GM19099 (cell line): ENCODE data around the gene NRCAM.

Source experiments
- POLR2A ChIP-seq: IDR thresholded peaks from 3 replicates; pipeline ENCODE4 v1.6.1; 2011; ENCODE audit warnings: low read depth; ENCODE audit not compliant: insufficient read length; ENCODE audit errors: extremely low read depth

Gene NRCAM

DNA sequence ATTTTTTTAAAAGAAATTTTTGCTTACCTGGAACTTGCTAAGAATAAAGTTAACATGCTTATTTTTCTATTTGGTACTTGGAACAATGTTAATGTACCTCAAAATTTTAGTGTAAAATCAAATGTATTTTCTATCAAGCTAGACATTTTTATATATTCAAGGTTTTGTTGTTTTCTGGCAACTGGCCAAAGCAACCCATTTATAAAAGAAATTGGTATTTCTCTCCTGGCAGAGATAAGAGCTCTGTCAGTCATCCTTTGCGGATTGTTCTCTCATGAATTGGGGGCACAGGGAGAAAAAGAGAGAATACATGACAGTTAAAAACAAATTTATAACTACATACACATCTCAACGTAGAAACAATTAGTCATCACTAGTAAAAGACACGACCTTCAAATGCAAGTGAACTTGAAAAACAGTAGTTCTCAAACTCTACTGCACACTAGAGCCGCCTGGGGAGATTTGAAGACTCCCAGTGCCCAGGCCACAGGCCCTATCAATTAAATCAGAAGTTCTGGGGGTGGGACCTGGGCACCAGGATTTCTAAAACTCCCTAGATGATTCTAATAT is 173.7 kb downstream of the NRCAM start:
- no peak for TF ChIP-seq POLR2A

DNA sequence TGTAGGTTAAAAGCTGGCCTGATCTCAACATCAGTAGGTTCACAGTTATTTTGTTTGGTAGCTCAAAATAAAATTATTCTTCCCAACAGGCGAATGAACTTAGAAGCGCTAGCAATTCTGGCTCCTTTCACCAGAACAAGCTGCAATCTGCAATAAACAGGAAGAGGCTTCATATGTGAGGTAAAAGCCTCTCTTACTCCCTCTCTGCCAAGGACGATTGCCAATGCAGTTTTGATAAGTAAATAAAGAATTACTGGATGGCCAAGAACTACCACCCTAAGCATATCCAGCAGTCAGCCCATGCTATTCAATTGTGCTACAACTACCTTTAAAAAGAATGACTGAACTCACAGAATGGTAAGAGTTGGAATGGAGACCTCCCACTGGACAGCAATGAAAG is 176.1 kb downstream of the NRCAM start:
- TF ChIP-seq POLR2A, result no peak

DNA sequence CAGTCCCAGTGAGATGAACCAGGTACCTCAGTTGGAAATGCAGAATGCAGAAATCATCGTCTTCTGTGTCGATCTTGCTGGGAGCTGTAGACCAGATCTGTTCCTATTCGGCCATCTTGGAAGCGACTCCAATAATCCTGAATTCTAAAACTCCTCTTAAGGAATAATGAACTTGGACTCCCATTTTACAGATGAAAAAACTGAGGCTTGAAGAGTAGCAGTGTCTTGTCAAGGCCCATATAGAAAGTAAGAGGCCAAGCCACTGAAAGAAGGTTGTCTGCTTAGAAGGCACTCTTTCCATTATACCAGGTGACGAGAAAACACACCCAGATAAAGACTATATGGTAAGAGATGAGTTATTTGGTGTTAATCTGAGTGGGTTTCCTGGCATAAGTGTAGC is 177.5 kb downstream of the NRCAM start:
- TF ChIP-seq POLR2A, result no peak

DNA sequence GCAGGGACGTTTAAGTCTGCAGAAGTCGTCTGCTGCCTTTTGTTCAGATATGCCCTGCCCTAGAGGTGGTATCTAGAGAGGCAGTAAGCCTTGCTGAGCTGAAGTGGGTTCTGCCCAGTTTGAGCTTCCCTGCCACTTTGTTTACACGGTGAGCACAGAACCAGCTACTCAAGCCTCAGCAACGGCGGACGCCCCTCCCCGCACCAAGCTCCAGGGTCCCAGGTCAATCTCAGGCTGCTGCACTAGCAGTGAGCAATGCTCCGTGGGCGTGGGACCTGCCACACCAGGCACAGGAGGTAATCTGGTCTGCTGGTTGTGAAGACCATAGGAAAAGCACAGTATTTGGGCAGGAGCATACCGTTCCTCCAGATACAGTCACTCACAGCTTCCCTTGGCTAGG is 178.0 kb downstream of the NRCAM start:
- no peak for TF ChIP-seq POLR2A

DNA sequence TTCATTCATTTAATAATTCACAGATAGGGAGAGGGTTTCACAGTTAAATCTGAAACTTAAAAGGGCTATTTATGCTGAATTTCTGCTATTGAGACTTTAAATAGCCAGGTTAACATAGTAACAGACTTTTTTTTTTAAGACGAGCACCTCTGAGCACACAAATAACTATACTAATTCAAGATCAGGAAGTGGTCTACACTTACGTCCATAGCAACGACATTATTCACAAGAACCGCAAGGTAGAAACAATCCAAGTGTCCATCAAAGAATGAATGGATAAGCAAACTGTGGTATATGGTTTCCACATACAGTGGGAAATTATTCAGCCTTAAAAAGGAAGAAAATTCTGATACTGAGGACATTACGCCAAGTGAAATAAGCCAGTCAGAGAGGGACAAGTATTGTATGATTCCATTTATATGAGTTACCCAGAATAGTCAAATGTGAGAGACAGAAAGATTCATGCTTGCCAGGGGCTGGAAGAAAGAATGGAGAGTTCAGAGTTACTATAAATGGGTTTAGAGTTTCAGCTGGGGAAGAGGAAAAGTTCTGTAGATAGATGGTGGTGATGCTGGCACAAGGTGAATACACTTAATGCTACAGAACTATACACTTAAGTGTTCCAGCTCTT is 185.7 kb downstream of the NRCAM start:
- TF ChIP-seq POLR2A, result no peak

DNA sequence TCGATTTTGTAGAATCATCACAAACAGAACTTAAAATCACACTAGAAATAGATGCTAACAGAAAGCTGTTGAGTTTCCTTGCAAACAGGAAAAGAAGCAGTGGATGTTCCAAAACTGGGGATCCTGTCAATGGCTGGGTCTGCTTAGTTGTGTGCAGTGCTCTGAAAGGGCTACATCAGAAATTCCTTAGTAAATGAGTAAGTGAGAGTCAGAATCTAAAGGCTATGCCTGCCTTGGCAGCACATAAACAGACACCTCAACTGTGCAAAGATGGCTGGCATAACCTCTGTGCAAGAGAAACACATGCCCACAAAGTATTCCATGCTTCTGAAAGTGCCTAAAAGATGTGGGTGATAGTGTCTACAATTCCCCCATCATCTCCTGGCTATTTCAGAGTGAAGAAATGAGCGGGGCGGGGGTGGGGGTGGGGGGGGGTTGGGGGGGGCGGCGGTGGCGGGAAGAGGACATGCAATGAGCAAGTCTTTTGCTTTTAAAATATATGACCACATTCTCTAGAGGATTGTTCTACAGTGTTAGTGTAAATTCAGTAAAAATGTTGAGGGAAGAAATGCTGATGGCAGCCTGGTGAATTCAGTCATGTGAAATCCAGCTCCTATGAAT is 187.9 kb downstream of the NRCAM start:
- TF ChIP-seq POLR2A, result no peak

DNA sequence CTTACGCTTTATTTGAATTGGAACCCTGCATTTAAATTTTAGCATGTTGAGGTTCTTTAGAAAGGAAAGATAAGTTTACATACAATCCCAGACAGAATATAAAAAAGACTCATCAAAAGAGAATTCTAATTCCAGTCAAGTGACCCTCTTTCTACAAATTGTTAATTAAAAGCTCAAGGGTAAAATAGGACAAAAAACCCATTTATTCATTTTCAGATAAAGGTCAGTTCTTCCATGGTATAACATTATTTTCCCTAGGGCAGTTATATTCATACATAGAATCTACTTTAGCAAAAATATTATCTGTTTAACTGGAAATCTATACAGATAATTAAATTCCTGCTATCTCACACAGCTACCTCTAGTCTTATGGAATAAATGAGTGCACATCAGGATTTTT is 188.6 kb downstream of the NRCAM start:
- no peak for TF ChIP-seq POLR2A

DNA sequence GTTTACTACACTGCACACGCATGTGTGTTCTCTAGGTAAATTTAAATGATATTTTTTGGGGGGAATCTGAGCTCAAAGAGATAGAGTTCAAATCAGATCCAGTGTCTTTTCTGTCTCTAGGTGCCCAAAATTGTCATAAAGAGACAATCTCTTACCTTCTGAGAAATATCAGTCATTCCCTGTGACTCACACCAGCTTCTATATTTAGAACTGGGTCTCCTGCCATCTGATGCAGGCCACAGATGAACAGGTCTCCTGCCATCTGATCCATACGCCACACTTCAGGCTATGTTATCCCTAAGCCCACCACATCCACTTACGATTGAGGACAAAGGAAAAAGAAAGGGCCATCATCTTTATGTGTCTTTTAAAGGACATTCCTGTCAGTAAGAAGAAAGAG is 189.7 kb downstream of the NRCAM start:
- no peak for TF ChIP-seq POLR2A

DNA sequence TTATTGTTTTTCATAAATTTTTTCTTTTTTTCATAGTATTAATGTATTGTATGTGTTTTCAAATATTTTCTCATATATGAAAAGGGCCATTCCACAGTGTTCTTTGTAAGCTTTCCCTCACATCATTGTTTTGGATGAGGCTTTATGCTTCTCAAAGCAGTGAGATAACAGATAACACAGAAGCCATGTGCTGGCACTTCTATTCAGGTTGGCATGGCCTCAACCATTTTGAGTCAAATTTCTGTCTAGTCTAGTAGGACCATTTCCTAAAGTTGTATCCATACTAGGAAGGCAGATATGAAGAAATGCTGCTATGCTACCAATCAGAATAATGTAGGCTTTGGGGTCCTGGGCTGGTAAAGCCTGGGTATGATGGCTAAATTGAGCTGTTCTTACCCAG is 190.2 kb downstream of the NRCAM start:
- no peak for TF ChIP-seq POLR2A

DNA sequence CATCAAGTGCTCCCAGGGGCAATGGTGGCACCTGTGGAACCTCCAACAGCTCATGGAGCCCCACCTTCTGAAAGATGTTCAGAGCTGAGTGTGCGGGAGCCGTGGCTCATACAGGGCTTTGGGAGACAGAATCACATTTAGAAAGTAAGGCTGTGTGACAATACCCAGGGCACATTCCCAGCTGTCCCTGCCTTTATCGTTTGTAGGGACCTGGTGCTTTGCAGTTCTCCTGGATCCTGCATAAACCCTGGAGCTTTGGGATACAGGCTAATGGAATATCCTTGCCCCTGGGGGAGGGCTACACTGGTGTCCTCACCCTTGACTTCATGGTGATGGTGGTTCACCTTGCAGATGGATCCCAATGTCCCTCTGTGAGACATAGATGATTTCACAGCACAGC is 191.2 kb downstream of the NRCAM start:
- no peak for TF ChIP-seq POLR2A

DNA sequence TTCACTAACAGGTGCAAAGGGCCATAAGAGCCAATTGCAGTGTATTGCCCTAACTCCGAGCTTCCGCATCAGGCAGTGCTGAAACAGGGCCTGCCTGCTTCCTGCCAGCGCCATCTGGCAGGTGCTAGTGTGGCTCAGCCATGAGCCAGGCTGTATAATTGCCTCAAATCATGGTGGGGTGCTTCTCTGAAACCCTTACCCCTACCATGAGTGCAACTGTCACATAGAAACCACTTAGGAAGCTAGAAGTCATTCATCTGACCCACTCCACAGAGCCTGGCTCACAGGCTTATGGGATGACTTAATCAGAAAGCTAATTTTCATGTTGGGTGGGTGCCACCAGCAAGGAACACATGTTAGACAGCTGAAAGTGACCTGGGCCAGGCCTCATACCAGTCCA is 192.8 kb downstream of the NRCAM start:
- no peak for TF ChIP-seq POLR2A

DNA sequence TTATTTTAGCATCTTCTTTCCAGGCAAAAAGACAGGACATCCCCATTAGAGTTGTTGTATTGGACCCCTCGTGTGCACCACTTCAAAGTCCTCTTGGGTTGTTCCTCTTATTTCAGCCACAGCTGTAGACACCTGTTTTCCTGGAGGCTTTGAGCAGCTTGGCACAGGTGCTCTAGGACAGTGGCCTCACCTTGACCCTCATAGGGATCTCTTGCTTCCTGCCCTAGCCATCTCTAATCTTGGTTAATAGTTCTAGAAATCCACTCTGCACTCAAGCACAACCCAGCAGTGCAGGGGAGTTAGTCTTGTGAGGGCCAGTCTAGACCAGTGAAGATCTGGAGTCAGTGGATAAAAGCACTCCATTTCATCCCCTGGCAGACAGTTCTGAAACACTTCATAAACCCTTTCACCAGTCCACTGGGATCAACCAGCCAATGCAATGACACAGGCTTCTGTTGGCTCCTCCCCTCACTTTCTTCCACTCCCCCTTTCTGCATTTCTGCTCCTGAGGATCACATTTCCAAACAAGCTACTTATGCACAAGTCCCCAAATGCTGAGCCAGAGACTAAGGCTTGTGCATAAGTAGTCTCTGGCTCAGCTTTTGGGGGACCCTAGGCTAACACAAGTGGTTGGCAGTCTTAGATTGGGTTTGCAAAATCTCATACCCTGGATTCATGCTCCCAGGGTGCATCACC is 194.5 kb downstream of the NRCAM start:
- TF ChIP-seq POLR2A, result no peak

DNA sequence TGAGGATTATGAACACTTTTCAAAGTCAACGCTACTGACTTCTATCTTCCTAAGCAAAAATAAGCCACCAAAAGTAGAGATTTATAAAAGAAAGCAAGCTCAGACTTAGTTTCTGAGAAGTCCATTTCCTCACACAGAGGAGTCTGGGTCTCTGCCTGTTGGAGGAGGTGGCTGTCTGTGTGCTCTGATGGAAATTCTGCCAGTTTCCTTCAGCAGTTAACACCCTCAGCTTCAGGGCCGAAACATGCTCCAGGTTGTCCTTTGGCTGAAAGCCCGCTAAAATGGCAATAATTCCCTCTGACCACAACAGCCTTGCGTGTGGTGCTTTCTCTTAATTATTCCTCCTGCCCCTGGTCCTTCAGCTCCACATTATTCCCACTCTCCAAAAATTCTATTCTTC is 198.3 kb downstream of the NRCAM start:
- TF ChIP-seq POLR2A, result no peak

DNA sequence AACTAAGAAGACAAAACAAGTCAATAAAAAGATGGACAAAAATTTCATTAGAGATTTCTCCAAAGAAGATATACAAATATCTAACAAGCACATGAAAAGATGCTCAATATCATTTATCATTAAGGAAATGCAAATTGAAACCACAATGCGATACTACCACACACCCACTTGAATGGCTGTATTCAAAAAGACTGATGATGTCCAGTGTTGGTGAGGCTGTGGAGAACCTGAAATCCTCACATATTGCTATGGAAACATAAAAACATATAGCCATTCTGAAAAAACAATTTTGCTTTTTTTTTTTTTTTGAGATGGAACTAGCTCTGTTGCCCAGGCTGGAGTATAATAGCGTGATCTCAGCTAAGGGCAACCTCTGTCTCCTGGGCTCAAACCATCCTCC is 202.0 kb downstream of the NRCAM start:
- no peak for TF ChIP-seq POLR2A

DNA sequence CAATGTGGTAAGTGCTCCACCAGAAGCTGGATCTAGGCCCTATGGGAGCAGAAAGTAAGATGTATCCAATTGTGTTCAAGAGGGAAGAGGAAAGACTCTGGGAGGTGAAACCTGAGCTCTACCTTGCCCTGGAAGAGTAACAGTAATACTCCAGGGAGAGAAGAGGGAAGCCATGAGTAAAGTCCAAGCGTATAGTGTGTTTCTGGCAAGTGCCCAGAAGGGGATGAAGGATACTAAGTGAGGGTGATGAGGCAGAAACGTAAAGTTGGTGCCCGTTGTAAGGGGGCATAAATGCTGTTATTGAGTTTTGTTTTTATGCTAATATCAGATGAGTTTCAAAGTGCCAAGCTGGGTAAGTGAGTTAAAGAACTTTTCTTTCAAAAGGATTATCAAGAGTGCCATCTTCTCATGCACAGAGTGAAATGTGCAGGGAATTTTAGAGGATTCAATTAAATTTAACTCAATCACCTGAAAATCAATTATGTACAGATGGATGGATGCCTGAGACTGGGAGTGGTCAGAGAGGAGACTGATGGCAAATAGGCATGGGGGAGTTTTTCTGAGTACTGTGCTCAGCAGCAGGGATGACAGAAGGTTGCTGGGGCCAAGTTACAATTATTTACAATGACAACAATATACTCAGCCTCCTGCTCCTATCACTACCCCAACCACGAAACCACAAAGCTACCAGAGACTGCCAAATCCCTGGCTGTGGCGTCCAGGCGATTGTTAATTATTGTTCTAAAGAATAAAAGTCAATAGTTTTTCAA is 202.8 kb downstream of the NRCAM start:
- TF ChIP-seq POLR2A, result no peak

DNA sequence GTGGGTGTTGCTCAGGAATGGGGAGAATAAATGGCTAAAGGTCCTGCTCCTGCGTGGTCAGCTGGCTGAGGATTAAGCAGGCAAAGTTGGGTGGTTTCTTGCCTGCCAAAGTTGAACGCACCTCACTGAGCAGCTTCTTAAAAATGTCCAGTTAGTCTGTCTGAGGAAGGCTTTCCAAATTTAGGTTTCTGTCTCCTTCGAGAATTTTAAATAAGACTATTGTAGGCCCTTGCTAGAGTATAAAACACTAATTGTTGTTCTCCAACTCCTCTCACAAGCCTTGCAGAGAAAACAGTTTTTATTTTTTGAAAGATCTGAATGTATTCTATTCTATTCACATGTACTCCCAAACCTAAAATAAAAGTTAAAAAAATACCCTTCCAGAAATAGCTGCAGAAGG is 204.1 kb downstream of the NRCAM start:
- TF ChIP-seq POLR2A, result no peak

DNA sequence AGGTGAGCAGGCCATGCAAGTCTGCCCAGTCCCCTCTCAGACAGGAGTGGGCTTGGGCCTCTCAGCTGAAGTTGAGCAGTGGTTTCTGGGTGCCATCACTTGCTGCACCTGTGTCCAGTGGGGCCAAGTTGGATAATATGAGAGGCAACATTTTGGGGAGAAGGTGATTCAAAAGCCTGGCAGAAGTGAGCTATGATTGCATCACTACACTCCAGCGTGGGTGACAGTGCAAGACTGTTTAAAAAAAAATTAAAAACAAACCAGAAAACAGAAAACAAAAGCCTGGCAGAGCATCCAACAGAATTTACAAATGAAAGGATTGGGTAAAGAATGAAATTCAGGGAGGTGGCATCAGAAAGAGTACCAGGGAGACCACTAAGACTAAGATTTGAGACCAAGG is 204.5 kb downstream of the NRCAM start:
- no peak for TF ChIP-seq POLR2A
